SK-N-SH treated with all-trans-retinoic acid at 6 μM for 48 hours (cell line): ENCODE data around the gene OR4D2.
"Not testable (repeated sequence)": the region's sequence is repeated elsewhere in the genome, so short reads cannot be mapped to it uniquely, and the experiment has no call there.

Experiments
- ARNTL ChIP-seq: fragments of 450-650 bp; formaldehyde crosslinking; IDR thresholded peaks from 2 replicates; pipeline ENCODE4 v1.5.0; 2020; ENCODE audit warnings: low read depth, mild to moderate bottlenecking, moderate library complexity, borderline replicate concordance
- CREB5 ChIP-seq: fragments of 250-450 bp; sonication (Bioruptor Pico); IDR thresholded peaks from 2 replicates; pipeline ENCODE4 v1.5.1; 2020; ENCODE audit warnings: low read depth, mild to moderate bottlenecking, moderate library complexity
- ESRRG ChIP-seq: fragments of 250-450 bp; sonication (Bioruptor Pico); IDR thresholded peaks from 2 replicates; pipeline ENCODE4 v1.6.1; 2021; ENCODE audit warnings: mild to moderate bottlenecking
- GLIS3 ChIP-seq: fragments of 250-450 bp; sonication (Bioruptor Pico); IDR thresholded peaks from 2 replicates; pipeline ENCODE4 v1.5.0; 2020; ENCODE audit warnings: mild to moderate bottlenecking, moderate library complexity
- ISL1 ChIP-seq: fragments of 250-450 bp; sonication (Bioruptor Pico); IDR thresholded peaks from 2 replicates; pipeline ENCODE4 v2.1.2; 2022; ENCODE audit warnings: mild to moderate bottlenecking, moderate library complexity
- PATZ1 ChIP-seq: fragments of 250-450 bp; sonication (Bioruptor Pico); IDR thresholded peaks from 2 replicates; pipeline ENCODE4 v1.8.0; 2020; ENCODE audit warnings: mild to moderate bottlenecking, moderate library complexity, borderline replicate concordance
- RARB ChIP-seq: fragments of 250-450 bp; sonication (Bioruptor Pico); IDR thresholded peaks from 2 replicates; pipeline ENCODE4 v1.8.0; 2021; ENCODE audit warnings: mild to moderate bottlenecking, moderate library complexity
- ZC3H10 ChIP-seq: fragments of 250-450 bp; sonication (Bioruptor Pico); IDR thresholded peaks from 2 replicates; pipeline ENCODE4 v1.5.1; 2021; ENCODE audit warnings: mild to moderate bottlenecking, moderate library complexity
- ZFP3 ChIP-seq: fragments of 250-450 bp; sonication (Bioruptor Pico); IDR thresholded peaks from 2 replicates; pipeline ENCODE4 v1.5.0; 2020; ENCODE audit warnings: mild to moderate bottlenecking, moderate library complexity
- ZFP30 ChIP-seq: fragments of 450-650 bp; formaldehyde crosslinking; IDR thresholded peaks from 2 replicates; pipeline ENCODE4 v1.5.0; 2022; ENCODE audit warnings: mild to moderate bottlenecking, moderate library complexity
- ZNF70 ChIP-seq: fragments of 450-650 bp; formaldehyde crosslinking; IDR thresholded peaks from 2 replicates; pipeline ENCODE4 v1.5.0; 2020; ENCODE audit warnings: mild to moderate bottlenecking, moderate library complexity

GRCh38 chr17:58132697-58133096 lies 34.1 kb upstream of the OR4D2 start:
- not testable (repeated sequence) for TF ChIP-seq ZC3H10 (CRISPR knock-in tag); GLIS3; ARNTL (CRISPR knock-in tag); ESRRG (CRISPR knock-in tag); RARB (CRISPR knock-in tag); ISL1 (CRISPR knock-in tag); CREB5; ZFP3 (CRISPR knock-in tag); ZNF70 (CRISPR knock-in tag); PATZ1 (CRISPR knock-in tag); ZFP30 (CRISPR knock-in tag)
